CD4-positive, alpha-beta T cell treated with Interferon alpha-2 for 1 hour (primary cell): Measurements from ENCODE around the gene ATG4C.
"Not testable (repeated sequence)": the region's sequence is repeated elsewhere in the genome, so short reads cannot be mapped to it uniquely, and the experiment has no call there.

Experiments
- DNase-seq, 2 donors: peaks; one replicate each; pipeline ENCODE4 v3.0.0-alpha.2; 2020 to 2022

Gene ATG4C

DNA sequence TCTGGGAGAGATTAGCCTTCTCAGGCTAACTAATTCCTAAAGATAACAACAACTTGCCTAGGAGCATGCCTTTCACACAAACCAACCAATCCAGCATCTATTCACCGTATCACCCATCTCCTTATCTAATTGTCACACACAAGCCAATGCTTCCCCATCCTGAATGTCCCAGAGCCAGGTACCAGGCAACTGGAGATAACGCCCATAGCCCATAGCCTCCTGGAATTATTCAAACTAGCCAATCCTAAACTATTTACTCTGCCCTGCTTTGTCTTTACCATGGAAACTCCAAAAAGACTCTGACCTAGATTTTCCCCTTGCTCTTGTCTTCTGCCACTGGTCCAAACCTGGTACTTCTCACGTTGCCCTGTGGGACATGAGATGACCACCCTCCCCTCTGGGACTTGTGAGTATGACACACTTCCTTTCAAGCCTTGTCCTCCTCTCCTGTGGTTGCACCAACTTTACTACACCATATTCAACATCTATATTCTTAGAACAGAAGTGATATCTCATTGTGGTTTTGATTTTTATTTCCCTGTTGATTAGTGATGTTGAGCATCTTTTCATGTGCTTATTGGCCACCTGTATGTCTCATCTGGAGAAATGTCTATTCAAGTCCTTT lies 8.8 kb upstream of the ATG4C start:
- DNase-seq: no peak

- no peak for DNase-seq
Measured at GRCh38 chr1:62778208-62778607, 5.7 kb upstream of the ATG4C start.

- no peak for DNase-seq
Measured at GRCh38 chr1:62781841-62782543, 1.9 kb upstream of the ATG4C start.

- DNase-seq: not testable (repeated sequence)
Measured at GRCh38 chr1:62782544-62783212, 1.3 kb upstream of the ATG4C start.

DNA sequence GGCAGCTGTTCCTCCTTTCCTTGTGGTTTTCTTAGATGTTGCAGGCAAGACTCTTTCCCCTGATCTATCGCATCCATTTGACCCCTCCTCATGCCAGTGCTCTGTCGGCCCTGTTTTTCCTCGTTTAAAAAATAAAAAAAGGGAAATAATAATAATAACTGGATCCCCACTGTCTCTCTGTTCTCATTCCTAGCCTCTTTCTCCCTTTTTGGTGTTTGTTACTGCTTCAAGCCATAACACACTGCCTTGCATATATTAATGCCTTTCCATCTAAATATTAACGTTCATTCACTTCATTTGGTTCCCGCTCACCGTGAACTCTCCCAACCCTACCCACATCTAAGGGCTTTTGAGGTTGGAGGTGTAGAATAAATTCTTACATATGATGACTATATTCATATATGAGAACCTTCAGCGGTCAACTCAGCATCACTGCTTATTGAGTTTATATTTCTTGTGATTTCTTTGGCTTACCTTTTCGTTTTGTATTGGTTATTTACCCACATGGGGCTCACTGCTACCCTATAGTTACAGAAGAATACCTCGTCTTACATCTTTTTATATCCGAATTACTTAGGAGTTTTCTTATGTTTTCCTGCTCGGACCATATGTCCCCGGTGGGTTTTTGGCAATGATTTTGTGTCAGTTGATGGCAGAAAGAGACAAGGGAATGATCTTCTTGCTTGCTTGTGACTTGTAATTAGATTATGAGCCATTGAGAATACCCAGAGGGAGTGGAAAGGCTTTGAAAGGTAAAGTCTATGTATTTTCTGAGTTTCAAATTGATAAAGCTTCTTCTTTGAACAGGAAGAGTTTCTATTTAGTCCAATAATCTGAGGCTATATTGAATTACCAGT lies 805 bp downstream of the ATG4C start:
- DNase-seq: peak in 1 of 2 donors; percentile 7

- no peak for DNase-seq
Measured at GRCh38 chr1:62790716-62791115, 6.8 kb downstream of the ATG4C start.

GRCh38 chr1:62794053-62794452 lies 10.1 kb downstream of the ATG4C start:
- DNase-seq: no peak

DNA sequence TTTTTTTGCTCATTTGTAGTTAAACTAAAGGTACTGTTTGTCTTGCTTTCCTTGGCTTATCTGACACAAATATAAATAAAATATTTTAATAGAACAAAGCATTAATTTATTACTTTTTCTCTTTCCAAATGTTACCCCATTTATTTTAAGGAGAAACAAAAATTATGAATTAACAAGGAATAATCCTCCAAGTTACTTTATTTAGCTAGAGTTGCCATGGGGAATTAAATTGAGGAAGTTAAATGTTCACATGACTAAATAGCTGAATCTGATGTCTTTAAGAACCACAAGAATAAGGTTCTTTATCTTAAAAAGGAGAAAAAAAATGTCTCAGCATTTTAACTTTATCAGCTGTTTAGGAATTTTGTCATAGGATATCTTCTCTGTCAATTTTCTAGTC lies 12.3 kb downstream of the ATG4C start:
- DNase-seq: no peak

GRCh38 chr1:62799688-62800087 lies 15.8 kb downstream of the ATG4C start:
- no peak for DNase-seq

GRCh38 chr1:62800281-62800680 lies 16.3 kb downstream of the ATG4C start:
- no peak for DNase-seq

DNA sequence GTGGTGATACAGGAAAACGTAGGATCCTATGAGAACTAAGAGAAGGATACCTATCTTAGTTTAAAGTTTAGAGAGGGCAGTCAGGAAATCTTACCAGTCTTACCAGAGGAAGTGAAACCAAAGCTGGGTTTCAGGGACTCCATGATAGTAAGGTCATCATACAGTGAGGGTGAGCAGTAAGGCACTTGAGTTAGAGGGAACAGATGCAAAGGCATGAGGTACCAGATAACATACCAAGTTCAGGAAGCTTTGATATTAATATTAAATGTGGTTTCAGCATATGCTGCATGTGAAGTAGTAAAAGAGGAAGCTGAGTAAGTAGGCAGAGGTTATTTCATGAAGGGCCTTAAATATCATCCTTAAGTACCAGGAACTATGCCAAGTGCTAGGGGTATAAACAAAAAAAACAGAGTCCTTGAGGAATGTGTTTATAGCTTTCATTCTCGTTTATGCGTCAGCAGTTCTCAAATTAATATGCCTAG lies 16.9 kb downstream of the ATG4C start:
- DNase-seq: peak; percentile 18 to 49

DNA sequence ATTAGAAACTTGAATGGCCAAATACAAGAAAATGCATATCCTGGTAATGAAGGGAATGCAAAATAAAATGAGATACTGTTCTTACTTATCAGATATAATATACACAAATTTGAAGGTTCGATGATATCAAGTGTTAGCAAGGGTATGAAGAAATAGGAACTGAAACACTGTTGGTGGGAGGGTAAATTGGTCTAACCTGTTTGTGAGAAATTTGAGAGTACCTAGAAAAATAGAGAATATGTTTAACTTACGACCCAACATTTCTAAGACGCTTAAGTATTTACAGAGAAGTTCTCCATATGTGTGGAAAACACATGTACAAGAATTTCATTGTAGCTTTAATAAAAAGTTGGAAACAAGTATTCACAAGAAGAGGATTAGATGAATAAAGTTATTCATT lies 25.9 kb downstream of the ATG4C start:
- DNase-seq: no peak

DNA sequence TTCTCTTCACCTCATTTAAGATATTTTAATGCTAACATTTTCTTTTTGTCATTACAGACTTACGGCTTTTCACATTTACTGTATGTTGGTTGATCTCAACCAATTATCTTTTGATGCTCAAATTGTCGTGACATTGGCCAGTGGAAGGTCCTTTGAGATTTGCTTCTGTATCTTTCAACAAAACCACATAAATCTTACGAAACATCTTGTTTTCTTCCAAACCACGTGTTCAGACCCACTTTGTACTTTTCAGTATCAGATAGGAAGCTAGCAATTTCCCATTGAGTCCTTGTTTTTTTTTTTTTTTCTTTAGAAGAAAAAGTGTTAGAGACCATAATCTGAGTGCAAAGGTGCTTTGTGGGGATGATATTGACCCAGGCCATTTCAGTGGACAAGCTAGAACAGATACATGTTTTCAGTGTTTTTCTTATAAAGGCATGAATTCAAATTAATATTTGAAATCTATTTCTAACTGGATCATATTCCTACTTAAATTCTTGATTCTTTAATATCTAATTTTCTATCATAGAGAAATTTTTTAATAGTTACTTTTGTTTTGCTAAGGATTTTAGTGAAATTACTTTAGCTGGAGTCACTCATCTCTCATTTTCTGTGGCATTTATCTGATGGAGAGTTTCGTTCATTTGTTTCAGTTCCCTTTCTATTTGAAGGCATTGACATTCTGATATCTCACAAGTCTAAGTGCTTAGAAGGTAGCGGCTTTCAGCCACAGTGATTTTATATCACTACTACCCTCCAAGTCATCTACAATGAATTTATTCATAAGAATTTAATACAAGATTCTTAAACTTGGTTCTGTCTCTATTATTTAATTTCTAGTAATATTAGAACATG lies 26.7 kb downstream of the ATG4C start:
- no peak for DNase-seq

DNA sequence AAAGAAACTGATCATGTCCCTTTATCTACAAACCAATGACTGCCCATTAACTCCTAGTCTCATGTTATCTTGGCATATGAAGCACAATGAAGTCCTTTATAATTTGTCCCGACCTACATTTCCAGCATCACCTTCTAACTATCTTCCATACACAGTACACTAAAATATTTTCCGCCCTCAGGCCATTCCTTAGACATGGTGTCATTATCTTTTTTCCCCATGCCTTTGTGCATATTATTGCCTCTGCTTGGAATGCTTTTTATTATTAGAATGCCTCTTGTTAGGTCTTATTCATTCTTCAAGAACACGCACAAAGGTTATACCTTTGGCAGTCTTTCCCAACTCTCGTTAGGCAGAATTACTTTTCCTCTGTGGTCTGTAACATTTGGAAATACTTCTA lies 39.6 kb downstream of the ATG4C start:
- no peak for DNase-seq

DNA sequence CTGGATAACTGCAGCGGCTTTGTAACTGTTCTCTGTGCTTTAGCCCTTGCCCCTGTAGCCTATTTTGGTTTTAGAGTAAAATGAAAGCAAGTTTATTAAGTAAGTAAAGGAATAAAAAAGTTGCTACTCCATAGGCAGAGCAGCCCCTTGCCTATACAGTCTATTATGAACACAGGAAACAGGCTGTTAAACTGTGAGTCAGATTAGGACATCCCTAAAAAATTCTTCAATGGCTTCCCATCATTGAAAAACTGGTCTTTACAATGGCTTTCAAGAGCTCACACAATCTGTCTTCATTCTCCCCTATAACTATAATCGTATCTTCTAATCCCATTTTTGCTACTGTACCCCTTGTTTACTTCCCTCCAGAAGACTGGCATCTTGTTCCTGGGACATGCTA lies 43.0 kb downstream of the ATG4C start:
- DNase-seq: no peak

DNA sequence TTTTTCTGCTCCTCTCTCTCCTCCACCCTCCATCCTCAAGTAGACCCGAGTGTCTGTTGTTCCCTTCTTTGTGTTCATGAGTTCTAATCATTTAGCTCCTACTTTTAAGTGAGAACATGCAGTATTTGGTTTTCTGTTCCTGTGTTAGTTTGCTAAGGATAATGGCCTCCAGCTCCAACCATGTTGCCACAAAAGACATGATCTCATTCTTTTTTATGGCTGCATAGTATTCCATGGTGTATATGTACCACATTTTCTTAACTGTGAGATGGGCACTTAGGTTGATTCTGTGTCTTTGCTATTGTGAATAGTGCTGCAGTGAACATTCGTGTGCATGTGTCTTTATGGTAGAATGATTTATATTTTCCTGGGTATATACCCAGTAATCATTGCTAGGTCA lies 43.9 kb downstream of the ATG4C start:
- not testable (repeated sequence) for DNase-seq

GRCh38 chr1:62832276-62832675 lies 48.3 kb downstream of the ATG4C start:
- DNase-seq: no peak

- DNase-seq: no peak
Measured at GRCh38 chr1:62833529-62833928, 49.6 kb downstream of the ATG4C start.

DNA sequence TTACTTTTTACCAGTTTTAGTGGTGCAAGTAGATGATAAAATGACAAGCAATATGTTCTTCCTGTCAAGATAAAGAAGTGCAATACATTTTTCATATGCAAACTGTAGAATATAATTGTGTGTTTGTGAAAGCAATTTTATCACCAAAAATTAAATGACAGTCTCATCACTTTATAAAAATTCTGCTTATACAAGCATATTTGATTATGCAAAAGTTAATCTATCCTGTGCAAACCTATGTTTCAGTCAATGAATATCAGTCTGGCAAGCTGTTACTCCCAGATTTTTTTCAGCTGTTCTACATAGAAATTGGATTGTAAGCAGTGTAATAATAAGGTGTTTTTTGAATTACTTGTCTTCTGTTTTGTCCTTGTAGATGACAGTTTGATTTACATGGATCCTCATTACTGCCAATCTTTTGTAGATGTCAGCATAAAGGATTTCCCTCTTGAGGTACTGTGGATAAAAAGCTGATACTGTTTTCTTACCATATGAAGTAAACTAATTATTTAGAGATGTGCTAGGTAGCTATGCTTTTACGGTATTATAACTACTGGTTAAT lies 50.5 kb downstream of the ATG4C start:
- DNase-seq: no peak

- no peak for DNase-seq
Measured at GRCh38 chr1:62836856-62837540, 53.1 kb downstream of the ATG4C start.

- no peak for DNase-seq
Measured at GRCh38 chr1:62840555-62840954, 56.6 kb downstream of the ATG4C start.
